ENCODE data around the gene SEMA3G.

DNA sequence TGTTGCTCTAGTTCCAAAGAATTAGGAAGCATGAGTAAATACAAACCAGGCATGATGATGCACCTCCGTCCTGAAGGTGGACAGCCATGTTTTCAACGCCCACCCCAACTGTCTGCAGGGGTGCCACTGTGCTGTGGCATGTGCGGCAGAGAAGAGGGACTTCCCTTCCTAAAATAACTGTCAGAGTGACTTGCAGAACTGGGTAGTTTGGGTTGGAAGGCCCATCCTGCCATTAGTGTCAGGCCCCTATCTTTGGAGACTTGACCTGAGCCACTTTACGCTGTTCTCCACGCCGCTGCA is 32.8 kb upstream of the SEMA3G start:
- TF ChIP-seq, protein P1, sequence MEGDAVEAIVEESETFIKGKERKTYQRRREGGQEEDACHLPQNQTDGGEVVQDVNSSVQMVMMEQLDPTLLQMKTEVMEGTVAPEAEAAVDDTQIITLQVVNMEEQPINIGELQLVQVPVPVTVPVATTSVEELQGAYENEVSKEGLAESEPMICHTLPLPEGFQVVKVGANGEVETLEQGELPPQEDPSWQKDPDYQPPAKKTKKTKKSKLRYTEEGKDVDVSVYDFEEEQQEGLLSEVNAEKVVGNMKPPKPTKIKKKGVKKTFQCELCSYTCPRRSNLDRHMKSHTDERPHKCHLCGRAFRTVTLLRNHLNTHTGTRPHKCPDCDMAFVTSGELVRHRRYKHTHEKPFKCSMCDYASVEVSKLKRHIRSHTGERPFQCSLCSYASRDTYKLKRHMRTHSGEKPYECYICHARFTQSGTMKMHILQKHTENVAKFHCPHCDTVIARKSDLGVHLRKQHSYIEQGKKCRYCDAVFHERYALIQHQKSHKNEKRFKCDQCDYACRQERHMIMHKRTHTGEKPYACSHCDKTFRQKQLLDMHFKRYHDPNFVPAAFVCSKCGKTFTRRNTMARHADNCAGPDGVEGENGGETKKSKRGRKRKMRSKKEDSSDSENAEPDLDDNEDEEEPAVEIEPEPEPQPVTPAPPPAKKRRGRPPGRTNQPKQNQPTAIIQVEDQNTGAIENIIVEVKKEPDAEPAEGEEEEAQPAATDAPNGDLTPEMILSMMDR (conservative IDR thresholded peaks at IDR 0.05; ENCODE audit: low read depth in 2 of 2), result no peak
- TF ChIP-seq ZNF331 (CRISPR knock-in tag; IDR thresholded peaks at IDR 0.05; ENCODE audit: low read depth), result no peak
- no peak for TF ChIP-seq POLR2AphosphoS5 (IDR thresholded peaks at IDR 0.05; ENCODE audit: low read depth)
- TF ChIP-seq, protein P2, sequence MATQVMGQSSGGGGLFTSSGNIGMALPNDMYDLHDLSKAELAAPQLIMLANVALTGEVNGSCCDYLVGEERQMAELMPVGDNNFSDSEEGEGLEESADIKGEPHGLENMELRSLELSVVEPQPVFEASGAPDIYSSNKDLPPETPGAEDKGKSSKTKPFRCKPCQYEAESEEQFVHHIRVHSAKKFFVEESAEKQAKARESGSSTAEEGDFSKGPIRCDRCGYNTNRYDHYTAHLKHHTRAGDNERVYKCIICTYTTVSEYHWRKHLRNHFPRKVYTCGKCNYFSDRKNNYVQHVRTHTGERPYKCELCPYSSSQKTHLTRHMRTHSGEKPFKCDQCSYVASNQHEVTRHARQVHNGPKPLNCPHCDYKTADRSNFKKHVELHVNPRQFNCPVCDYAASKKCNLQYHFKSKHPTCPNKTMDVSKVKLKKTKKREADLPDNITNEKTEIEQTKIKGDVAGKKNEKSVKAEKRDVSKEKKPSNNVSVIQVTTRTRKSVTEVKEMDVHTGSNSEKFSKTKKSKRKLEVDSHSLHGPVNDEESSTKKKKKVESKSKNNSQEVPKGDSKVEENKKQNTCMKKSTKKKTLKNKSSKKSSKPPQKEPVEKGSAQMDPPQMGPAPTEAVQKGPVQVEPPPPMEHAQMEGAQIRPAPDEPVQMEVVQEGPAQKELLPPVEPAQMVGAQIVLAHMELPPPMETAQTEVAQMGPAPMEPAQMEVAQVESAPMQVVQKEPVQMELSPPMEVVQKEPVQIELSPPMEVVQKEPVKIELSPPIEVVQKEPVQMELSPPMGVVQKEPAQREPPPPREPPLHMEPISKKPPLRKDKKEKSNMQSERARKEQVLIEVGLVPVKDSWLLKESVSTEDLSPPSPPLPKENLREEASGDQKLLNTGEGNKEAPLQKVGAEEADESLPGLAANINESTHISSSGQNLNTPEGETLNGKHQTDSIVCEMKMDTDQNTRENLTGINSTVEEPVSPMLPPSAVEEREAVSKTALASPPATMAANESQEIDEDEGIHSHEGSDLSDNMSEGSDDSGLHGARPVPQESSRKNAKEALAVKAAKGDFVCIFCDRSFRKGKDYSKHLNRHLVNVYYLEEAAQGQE (IDR thresholded peaks at IDR 0.05; ENCODE audit: unreplicated experiment), result no peak
- no peak for TF ChIP-seq EZH2 (IDR thresholded peaks at IDR 0.05; ENCODE audit: low read depth, unreplicated experiment)
- no peak for TF ChIP-seq ZNF114 (CRISPR knock-in tag; IDR thresholded peaks at IDR 0.05)
- no peak for TF ChIP-seq CREB1 (CRISPR knock-in tag; IDR thresholded peaks at IDR 0.05; ENCODE audit: low read depth)
- TF ChIP-seq EZH2phosphoT487 (IDR thresholded peaks at IDR 0.05; ENCODE audit: unreplicated experiment), result no peak
- TF ChIP-seq, protein P3, sequence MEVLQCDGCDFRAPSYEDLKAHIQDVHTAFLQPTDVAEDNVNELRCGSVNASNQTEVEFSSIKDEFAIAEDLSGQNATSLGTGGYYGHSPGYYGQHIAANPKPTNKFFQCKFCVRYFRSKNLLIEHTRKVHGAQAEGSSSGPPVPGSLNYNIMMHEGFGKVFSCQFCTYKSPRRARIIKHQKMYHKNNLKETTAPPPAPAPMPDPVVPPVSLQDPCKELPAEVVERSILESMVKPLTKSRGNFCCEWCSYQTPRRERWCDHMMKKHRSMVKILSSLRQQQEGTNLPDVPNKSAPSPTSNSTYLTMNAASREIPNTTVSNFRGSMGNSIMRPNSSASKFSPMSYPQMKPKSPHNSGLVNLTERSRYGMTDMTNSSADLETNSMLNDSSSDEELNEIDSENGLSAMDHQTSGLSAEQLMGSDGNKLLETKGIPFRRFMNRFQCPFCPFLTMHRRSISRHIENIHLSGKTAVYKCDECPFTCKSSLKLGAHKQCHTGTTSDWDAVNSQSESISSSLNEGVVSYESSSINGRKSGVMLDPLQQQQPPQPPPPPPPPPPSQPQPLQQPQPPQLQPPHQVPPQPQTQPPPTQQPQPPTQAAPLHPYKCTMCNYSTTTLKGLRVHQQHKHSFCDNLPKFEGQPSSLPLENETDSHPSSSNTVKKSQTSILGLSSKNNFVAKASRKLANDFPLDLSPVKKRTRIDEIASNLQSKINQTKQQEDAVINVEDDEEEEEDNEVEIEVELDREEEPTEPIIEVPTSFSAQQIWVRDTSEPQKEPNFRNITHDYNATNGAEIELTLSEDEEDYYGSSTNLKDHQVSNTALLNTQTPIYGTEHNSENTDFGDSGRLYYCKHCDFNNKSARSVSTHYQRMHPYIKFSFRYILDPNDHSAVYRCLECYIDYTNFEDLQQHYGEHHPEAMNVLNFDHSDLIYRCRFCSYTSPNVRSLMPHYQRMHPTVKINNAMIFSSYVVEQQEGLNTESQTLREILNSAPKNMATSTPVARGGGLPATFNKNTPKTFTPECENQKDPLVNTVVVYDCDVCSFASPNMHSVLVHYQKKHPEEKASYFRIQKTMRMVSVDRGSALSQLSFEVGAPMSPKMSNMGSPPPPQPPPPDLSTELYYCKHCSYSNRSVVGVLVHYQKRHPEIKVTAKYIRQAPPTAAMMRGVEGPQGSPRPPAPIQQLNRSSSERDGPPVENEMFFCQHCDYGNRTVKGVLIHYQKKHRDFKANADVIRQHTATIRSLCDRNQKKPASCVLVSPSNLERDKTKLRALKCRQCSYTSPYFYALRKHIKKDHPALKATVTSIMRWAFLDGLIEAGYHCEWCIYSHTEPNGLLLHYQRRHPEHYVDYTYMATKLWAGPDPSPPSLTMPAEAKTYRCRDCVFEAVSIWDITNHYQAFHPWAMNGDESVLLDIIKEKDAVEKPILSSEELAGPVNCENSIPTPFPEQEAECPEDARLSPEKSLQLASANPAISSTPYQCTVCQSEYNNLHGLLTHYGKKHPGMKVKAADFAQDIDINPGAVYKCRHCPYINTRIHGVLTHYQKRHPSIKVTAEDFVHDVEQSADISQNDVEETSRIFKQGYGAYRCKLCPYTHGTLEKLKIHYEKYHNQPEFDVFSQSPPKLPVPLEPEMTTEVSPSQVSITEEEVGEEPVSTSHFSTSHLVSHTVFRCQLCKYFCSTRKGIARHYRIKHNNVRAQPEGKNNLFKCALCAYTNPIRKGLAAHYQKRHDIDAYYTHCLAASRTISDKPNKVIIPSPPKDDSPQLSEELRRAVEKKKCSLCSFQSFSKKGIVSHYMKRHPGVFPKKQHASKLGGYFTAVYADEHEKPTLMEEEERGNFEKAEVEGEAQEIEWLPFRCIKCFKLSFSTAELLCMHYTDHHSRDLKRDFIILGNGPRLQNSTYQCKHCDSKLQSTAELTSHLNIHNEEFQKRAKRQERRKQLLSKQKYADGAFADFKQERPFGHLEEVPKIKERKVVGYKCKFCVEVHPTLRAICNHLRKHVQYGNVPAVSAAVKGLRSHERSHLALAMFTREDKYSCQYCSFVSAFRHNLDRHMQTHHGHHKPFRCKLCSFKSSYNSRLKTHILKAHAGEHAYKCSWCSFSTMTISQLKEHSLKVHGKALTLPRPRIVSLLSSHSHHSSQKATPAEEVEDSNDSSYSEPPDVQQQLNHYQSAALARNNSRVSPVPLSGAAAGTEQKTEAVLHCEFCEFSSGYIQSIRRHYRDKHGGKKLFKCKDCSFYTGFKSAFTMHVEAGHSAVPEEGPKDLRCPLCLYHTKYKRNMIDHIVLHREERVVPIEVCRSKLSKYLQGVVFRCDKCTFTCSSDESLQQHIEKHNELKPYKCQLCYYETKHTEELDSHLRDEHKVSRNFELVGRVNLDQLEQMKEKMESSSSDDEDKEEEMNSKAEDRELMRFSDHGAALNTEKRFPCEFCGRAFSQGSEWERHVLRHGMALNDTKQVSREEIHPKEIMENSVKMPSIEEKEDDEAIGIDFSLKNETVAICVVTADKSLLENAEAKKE (CRISPR knock-in tag; IDR thresholded peaks at IDR 0.05), result no peak

All from GM23338 (cell line).